Activated T-cell treated with anti-CD3 and anti-CD28 coated beads, Interleukin-2, amount 50 U/mL, for 4 hours (primary cell): Measurements from ENCODE around the gene SLC39A7. TPM values are rescaled to one million over a fixed set of nuclear protein-coding genes. Genes with fewer than 3 reads are reported as not detected.

ENCODE experiments used
- ATAC-seq, 2 donors: fragments of 200-7000 bp; cut with Tn5 transposase; one replicate each; pipeline ENCODE4 v1.10.0; 2021
- DNase-seq: peaks from one replicate; pipeline ENCODE4 v3.0.0-alpha.2; 2020
- H3K27me3 Mint-ChIP-seq: one replicate; pipeline ENCODE4 v1.8.0; 2021; ENCODE audit warnings: low read depth, mixed read lengths
- H3K36me3 Mint-ChIP-seq: one replicate; pipeline ENCODE4 v1.8.0; 2022; ENCODE audit warnings: mixed read lengths; ENCODE audit not compliant: insufficient read depth
- H3K4me1 Mint-ChIP-seq: one replicate; pipeline ENCODE4 v1.8.0; 2021; ENCODE audit warnings: low read depth, mixed read lengths
- H3K4me3 Mint-ChIP-seq: one replicate; pipeline ENCODE4 v1.8.0; 2021; ENCODE audit warnings: mild to moderate bottlenecking, moderate library complexity, mixed read lengths
- H3K9me3 Mint-ChIP-seq: one replicate; pipeline ENCODE4 v1.8.0; 2021; ENCODE audit warnings: mixed read lengths
- total RNA-seq, 3 donors: library from RNA; stranded (reverse); gene quantifications; one replicate each; pipeline ENCODE4 v1.2.1, GENCODE V29; 2021

The SLC39A7 gene
- total RNA-seq, 3 donors from 2014 or later: 68.7 to 78.3 (median 72.1) TPM

GRCh38 chr6:33191383-33192104 is 9.1 kb upstream of the SLC39A7 start:
- H3K9me3 Mint-ChIP-seq: no peaks in the 10 kb centered on the region
- DNase-seq: no peak
- H3K4me3 Mint-ChIP-seq: peak overlapping the region; percentile 34
- H3K36me3 Mint-ChIP-seq: peaks cover 20% of the 10 kb centered on the region
- peaks cover 31% of the 10 kb centered on the region for H3K27me3 Mint-ChIP-seq
- peaks cover 15% of the 10 kb centered on the region for H3K4me1 Mint-ChIP-seq
- no peak for ATAC-seq

GRCh38 chr6:33192105-33192646 is 8.5 kb upstream of the SLC39A7 start, which contains the start of gene COL11A2:
COL11A2 (minus strand) TSS chr6:33192467; CDS start chr6:33192240, 227 bp downstream.
- peak; percentile 39 to 54 for ATAC-seq
- H3K36me3 Mint-ChIP-seq: peaks cover 23% of the 10 kb centered on the region
- H3K4me1 Mint-ChIP-seq: peaks cover 18% of the 10 kb centered on the region
- peak within 1 kb of the TSS; percentile 75 for H3K4me3 Mint-ChIP-seq
- H3K27me3 Mint-ChIP-seq: peaks cover 29% of the 10 kb centered on the region
- DNase-seq: peak; percentile 32
- no peaks in the 10 kb centered on the region for H3K9me3 Mint-ChIP-seq

GRCh38 chr6:33192671-33193602 is 7.7 kb upstream of the SLC39A7 start:
- H3K4me1 Mint-ChIP-seq: peaks cover 26% of the 10 kb centered on the region
- H3K9me3 Mint-ChIP-seq: no peaks in the 10 kb centered on the region
- peaks cover 27% of the 10 kb centered on the region for H3K36me3 Mint-ChIP-seq
- peak; percentile 20 to 38 for ATAC-seq
- peak overlapping the region; percentile 75 for H3K4me3 Mint-ChIP-seq
- peak; percentile 34 for DNase-seq
- peaks cover 29% of the 10 kb centered on the region for H3K27me3 Mint-ChIP-seq

- ATAC-seq: no peak
Measured at GRCh38 chr6:33193619-33194018, 7.0 kb upstream of the SLC39A7 start.

GRCh38 chr6:33194431-33194979 is 6.2 kb upstream of the SLC39A7 start:
- no peaks in the 10 kb centered on the region for H3K9me3 Mint-ChIP-seq
- ATAC-seq (no peak), DNase-seq (no peak)
- peaks cover 40% of the 10 kb centered on the region for H3K4me1 Mint-ChIP-seq
- peaks cover 18% of the 10 kb centered on the region for H3K27me3 Mint-ChIP-seq
- peaks cover 27% of the 10 kb centered on the region for H3K36me3 Mint-ChIP-seq
- H3K4me3 Mint-ChIP-seq: no peak overlapping the region

More at GRCh38 chr6:33193619-33194018, 7.0 kb upstream of the SLC39A7 start:
- Mint-ChIP-seq H3K9me3 (no peaks in the 10 kb centered on the region), H3K4me3 (no peak overlapping the region), H3K36me3 (peaks cover 27% of the 10 kb centered on the region), H3K4me1 (peaks cover 32% of the 10 kb centered on the region), H3K27me3 (peaks cover 24% of the 10 kb centered on the region)
- DNase-seq: no peak

- peaks cover 43% of the 10 kb centered on the region for H3K4me1 Mint-ChIP-seq
- ATAC-seq (no peak), DNase-seq (no peak)
- H3K36me3 Mint-ChIP-seq: peaks cover 27% of the 10 kb centered on the region
- no peaks in the 10 kb centered on the region for H3K9me3 Mint-ChIP-seq
- peaks cover 14% of the 10 kb centered on the region for H3K27me3 Mint-ChIP-seq
- H3K4me3 Mint-ChIP-seq: no peak overlapping the region
Measured at GRCh38 chr6:33195304-33196165, 5.1 kb upstream of the SLC39A7 start.

GRCh38 chr6:33197431-33198048 is 3.1 kb upstream of the SLC39A7 start:
- H3K9me3 Mint-ChIP-seq: no peaks in the 10 kb centered on the region
- peaks cover 59% of the 10 kb centered on the region for H3K4me1 Mint-ChIP-seq
- ATAC-seq: peak; percentile 29 to 30

GRCh38 chr6:33198159-33198852 is 2.4 kb upstream of the SLC39A7 start:
- no peaks in the 10 kb centered on the region for H3K27me3 Mint-ChIP-seq
- H3K4me1 Mint-ChIP-seq: peaks cover 63% of the 10 kb centered on the region
- DNase-seq (no peak), ATAC-seq (no peak)
- H3K9me3 Mint-ChIP-seq: no peaks in the 10 kb centered on the region
- peaks cover 46% of the 10 kb centered on the region for H3K36me3 Mint-ChIP-seq
- peak overlapping the region; percentile 100 for H3K4me3 Mint-ChIP-seq

More at GRCh38 chr6:33197431-33198048, 3.1 kb upstream of the SLC39A7 start:
- Mint-ChIP-seq H3K36me3 (peaks cover 39% of the 10 kb centered on the region), H3K4me3 (peak overlapping the region; percentile 67), H3K27me3 (peaks cover 2% of the 10 kb centered on the region)
- no peak for DNase-seq

- H3K4me1 Mint-ChIP-seq: peaks cover 63% of the 10 kb centered on the region
- peak overlapping the region; percentile 100 for H3K4me3 Mint-ChIP-seq
- H3K27me3 Mint-ChIP-seq: no peaks in the 10 kb centered on the region
- H3K36me3 Mint-ChIP-seq: peaks cover 48% of the 10 kb centered on the region
- no peak for DNase-seq
- H3K9me3 Mint-ChIP-seq: no peaks in the 10 kb centered on the region
- no peak for ATAC-seq
Measured at GRCh38 chr6:33198853-33199436, 1.7 kb upstream of the SLC39A7 start.

GRCh38 chr6:33199687-33200218 is 914 bp upstream of the SLC39A7 start:
- H3K36me3 Mint-ChIP-seq: peaks cover 45% of the 10 kb centered on the region
- DNase-seq (peak; percentile 52), ATAC-seq (peak; percentile 46 to 49)
- peak overlapping the region; percentile 100 for H3K4me3 Mint-ChIP-seq
- peaks cover 65% of the 10 kb centered on the region for H3K4me1 Mint-ChIP-seq
- no peaks in the 10 kb centered on the region for H3K27me3 Mint-ChIP-seq
- no peaks in the 10 kb centered on the region for H3K9me3 Mint-ChIP-seq

- peaks cover 36% of the 10 kb centered on the region for H3K36me3 Mint-ChIP-seq
Measured at GRCh38 chr6:33201147-33201545, 479 bp downstream of the SLC39A7 start.

GRCh38 chr6:33201935-33202334 is 1.3 kb downstream of the SLC39A7 start:
- no peak for DNase-seq
- no peak for ATAC-seq
- Mint-ChIP-seq H3K27me3 (no peaks in the 10 kb centered on the region), H3K9me3 (no peaks in the 10 kb centered on the region), H3K4me3 (peak overlapping the region; percentile 100), H3K4me1 (peaks cover 82% of the 10 kb centered on the region), H3K36me3 (peaks cover 32% of the 10 kb centered on the region)

More at GRCh38 chr6:33201147-33201545, 479 bp downstream of the SLC39A7 start:
- no peaks in the 10 kb centered on the region for H3K9me3 Mint-ChIP-seq
- peaks cover 78% of the 10 kb centered on the region for H3K4me1 Mint-ChIP-seq
- H3K27me3 Mint-ChIP-seq: no peaks in the 10 kb centered on the region
- ATAC-seq (no peak), DNase-seq (no peak)
- peak overlapping the region; percentile 100 for H3K4me3 Mint-ChIP-seq
